ENCODE data around the gene NUDT3.
"Not testable (repeated sequence)": the region's sequence is repeated elsewhere in the genome, so short reads cannot be mapped to it uniquely, and the experiment has no call there.

The NUDT3 gene

DNA sequence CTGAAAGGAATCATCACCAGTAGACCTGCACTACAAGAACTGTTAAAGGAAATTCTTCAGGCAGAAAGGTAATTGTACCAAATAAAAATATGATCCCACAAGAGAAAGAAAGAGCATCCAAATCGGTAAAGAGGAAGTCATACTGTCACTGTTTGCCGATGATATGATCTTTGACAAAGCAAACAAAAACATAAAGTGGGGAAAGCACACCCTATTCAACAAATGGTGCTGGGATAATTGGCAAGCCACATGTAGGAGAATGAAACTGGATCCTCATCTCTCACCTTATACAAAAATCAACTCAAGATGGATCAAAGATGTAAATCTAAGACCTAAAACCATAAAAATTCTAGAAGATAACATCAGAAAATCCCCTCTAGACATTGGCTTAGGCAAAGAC is 140.1 kb downstream of the NUDT3 start:
- DNase-seq (ENCODE audit: low spot score) = not testable (repeated sequence)

DNA sequence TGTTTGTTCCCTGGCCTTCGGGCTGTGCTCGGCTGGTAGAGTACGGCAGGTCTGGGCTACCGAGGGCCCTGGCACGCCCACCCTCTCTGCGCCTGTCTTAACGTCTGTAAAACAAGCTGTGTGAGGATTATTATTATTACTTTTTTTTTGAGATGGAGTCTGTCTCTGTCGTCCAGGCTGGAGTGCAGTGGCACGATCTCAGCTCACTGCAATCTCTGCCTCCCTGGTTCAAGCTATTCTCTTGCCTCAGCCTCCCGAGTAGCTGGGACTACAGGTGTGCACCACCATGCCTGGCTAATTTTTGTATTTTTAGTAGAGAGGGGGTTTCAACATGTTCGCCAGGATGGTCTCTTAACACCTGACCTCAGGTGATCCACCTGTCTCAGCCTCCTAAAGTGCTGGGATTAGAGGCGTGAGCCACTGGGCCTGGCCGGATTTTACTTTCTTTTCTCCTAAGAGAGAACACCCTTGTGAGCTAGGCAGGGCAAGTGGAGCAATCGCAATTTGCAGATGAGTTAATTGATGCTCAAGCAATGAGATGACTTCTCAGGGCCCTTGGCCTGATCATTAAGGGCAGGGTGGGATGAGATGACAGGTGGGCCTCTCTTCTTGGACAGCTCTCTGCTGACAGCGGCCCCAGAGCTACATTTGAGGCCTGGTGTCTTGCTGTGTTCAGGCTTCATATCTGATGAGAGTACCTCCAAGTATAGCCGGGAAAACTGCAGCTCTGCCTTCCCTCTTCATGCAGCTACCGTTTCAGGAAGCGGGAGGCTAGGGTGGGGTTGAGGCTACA is 142.8 kb downstream of the NUDT3 start:
- DNase-seq (ENCODE audit: low spot score) = no peak

DNA sequence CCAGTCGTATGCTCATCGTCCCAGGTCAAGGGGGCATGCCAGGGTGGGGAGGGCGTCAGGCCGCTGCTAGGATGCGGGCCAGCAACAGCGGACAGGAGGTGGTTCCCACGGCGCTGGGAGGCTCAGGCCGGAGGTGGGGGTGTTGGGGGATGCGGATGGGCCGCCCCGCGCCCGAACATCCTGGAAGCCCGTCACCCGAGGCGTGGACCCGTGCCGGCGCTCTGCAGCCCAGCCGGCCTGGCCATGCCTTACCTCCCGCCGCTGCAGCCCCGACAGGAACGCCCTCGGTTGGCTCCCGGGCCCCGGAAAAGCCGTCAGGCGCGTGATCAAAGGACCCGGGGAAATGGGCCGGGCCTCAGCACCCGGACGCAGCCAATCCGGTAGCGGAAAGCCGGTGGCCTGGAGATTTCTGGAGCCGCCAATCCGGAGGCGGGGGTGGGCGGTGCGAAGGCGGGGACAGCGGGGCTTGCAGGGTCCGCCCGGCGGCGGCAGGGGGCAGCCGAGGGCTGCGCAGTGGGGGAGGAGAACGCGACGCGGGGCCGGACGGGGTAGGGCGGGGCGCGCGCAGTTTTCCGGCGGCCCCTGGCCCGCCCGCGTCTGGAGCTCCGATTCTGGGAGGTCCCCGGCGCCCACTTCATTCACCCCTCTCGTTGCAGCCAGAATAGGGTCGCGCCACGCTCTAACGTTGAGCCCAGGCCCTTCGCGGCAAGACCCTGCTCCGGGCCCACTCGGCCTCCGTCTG is 143.6 kb downstream of the NUDT3 start, which contains the start of gene SMIM29:
SMIM29 (minus strand) TSS at position 280 of the 742 bp plus-strand sequence. CDS start 1,215 bp downstream, outside the sequence.
- DNase-seq (ENCODE audit: low spot score) = peak; percentile 97

DNA sequence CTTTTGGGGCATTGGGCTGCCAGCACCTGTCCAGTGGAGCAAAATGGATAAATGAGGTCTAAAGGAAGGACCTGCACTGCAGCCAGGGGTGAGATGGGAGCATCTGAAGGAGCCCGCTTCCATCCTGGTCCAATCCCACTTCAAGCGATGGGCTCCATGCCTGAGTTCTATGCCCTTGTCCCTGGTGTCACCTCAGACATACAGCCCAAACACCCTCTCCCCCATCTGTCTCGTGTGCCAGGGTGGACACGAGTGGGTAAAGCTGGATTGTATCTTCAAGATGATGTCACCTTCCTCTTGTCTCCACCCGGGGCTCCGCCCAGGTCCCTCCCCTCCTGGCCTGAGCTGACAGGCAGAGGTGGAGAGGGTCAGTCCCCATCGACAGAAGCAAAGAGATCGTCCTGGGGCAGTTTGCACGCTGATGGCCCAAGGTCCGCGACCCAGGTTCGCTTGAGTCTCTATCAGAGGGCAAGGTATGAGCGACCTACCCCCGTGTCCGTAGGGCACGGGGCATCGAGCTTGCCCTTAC is 144.2 kb downstream of the NUDT3 start:
- DNase-seq (ENCODE audit: low spot score) = peak; percentile 52

DNA sequence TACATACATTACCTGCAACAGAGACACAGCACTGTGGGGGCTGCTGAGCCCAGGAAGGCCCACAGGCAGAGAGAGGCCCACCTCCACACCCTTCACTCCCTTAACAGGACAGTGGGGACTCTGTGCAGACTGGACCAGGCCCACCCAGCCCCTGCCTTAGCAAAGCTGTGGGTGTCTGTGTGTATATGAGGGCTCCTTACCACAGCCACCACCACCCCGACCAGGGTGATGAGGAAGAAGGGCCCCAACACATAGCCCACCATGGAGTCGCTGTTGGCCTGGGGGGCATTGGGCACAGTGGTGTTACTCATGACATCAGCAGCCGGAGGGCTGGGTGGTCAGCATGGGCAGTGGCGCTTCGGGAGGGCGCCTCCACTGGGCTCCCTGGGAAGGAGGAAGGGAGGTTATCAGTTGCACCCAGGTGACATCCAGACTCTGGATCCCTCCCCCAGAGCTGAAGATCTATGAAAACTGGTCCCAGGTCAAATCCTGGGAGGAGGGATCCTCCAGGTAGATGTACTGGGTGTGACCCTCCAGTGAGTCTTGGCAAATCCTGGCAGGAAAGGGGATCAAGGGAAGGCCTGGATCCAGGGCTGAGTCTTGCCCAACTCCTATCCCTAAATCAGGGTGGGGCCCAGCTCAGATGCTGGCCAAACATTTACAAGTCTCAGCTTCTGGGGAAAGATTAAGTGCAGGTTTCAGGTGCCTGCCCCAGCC is 144.8 kb downstream of the NUDT3 start:
- no peak for DNase-seq (ENCODE audit: low spot score)

DNA sequence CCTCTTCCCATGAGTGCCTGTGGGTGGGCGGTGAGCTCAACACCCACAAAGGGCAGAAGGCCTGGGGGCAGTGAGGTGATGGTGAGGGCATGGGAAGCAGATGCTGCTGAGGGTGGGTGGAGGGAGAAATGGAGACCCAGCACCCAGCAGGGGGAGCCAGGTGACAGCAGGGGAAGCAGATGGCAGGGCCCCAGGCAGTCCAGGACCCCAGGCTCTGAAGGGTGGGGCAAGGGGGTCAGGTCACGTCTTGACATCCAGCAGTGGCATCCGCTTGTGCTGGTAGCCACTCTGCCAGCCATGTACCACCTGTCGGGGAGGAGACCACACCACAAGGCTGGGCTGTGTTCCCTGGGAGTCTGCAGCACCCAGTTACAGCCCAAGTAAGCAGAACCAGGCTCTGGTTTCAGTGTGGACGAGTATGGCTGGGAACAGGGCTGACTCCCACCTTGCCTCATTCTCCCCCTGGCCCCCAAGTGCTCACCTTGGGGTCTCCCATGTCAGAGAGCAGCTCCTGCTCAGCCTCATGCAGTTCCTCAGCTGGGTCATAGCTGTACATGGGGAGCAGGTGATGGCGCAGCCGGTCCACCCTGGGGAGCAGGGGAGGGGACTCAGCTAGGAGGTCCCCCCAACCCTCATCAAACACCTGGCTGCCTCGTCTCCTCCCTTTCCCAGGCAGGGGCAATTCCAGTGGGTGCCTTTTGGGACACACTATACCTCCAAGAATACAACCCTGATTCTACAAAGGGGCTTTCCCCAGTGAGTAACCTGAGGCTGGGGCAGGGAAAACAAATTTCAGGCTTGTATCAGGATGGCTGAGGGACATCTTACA is 145.7 kb downstream of the NUDT3 start:
- no peak for DNase-seq (ENCODE audit: low spot score)

DNA sequence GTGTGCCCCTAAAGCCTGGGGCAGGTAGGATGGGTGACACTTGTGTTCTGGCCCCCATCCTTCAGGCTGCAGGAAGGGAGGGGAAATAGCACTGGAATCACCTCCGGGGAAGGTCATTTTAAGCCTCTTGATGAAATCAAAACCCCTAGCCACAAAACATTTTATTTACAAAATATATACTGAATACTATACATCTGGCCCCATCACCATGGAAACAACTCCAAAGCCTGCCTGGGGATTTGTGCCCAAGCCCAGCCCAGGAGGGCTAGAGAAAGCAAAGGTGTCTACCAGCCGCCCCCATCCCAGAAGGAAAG is 146.3 kb downstream of the NUDT3 start:
- no peak for DNase-seq (ENCODE audit: low spot score)

DNA sequence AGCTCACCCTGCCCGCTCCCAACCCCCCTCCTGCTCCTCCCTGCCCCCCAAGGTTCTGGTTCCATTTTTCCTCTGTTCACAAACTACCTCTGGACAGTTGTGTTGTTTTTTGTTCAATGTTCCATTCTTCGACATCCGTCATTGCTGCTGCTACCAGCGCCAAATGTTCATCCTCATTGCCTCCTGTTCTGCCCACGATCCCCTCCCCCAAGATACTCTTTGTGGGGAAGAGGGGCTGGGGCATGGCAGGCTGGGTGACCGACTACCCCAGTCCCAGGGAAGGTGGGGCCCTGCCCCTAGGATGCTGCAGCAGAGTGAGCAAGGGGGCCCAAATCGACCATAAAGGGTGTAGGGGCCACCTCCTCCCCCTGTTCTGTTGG is 146.7 kb downstream of the NUDT3 start:
- not testable (repeated sequence) for DNase-seq (ENCODE audit: low spot score)

DNA sequence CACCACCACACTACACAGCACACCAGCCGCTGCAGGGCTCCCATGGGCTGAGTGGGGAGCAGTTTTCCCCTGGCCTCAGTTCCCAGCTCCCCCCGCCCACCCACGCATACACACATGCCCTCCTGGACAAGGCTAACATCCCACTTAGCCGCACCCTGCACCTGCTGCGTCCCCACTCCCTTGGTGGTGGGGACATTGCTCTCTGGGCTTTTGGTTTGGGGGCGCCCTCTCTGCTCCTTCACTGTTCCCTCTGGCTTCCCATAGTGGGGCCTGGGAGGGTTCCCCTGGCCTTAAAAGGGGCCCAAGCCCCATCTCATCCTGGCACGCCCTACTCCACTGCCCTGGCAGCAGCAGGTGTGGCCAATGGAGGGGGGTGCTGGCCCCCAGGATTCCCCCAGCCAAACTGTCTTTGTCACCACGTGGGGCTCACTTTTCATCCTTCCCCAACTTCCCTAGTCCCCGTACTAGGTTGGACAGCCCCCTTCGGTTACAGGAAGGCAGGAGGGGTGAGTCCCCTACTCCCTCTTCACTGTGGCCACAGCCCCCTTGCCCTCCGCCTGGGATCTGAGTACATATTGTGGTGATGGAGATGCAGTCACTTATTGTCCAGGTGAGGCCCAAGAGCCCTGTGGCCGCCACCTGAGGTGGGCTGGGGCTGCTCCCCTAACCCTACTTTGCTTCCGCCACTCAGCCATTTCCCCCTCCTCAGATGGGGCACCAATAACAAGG is 147.3 kb downstream of the NUDT3 start:
- not testable (repeated sequence) for DNase-seq (ENCODE audit: low spot score)

DNA sequence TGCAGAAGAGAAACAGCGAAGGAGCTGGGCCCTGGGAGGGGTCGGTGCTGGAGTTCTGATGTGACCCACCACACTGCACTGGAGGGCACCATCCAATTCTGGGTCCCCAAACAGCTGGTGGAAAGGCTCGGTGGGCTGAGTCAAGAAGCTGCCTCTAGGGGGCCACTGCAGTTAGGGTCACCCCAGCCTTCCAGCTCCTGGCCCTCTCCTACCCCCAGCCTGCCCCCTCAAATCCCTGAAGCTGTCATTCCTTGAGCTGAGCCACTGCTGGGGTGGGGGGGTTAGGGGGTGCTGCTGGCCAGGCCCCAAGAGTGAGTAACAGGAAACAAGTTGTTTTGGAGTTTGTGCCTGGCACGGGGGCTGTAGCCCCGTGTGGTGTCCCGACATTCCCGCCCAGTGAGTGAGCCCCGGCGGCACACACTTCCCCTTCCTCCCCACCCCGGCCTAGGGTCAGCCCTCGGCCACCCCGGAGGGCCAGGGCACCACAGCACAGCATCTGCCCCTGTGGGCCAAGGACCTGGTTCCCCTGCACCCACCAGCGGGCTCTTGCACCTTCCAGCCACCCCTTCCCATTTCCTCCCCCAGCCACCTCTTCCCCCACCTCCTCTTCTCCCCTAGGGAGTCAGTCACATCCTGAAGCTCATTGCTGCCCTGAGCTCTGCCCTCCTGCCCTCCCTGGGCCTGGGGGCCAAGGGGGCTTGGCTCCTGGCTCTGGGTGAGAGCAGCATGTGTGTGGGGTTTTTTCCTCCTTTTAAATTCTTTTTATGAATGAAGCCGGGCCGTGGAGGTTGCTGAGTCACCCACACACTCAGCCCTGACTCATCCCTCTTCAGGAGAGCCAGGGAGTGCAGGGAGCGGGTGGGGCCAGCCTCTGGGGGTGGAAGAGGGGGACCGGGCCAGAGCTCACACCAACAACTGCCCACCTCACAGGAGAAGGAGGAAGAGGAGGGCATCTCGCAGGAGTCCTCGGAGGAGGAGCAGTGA is 148.3 kb downstream of the NUDT3 start:
- peak; percentile 94 for DNase-seq (ENCODE audit: low spot score)

DNA sequence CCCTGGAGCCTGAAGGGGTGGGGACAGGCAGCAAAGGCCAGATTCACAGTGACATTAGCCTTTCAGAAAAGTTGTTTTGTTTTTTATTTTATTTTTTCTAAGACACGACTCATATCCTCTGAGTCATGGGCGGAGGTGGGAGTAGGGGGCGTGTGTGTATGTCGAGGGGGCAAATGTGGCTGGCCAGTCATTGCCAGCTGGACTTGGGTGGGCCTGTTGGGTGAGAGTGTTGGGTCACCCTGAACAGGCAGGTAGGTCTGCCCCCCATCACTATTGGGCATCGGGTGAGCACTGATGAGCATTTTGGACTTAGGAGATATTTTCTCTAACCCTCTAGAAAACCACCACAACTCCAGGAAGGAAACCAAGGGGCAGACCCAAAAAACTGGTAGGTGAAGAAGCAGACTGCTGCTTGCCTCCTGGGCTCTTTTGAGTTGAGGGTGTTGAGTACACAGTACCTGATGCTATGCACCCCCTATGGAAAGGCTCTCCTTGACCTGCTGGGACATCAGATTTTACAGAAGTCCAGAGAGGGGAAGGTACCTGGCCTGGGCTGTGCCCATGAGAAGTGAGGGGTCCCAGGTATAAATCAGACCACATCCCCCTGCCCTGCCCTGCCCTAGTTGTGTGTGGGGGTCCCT is 149.2 kb downstream of the NUDT3 start:
- DNase-seq (ENCODE audit: low spot score) = no peak

DNA sequence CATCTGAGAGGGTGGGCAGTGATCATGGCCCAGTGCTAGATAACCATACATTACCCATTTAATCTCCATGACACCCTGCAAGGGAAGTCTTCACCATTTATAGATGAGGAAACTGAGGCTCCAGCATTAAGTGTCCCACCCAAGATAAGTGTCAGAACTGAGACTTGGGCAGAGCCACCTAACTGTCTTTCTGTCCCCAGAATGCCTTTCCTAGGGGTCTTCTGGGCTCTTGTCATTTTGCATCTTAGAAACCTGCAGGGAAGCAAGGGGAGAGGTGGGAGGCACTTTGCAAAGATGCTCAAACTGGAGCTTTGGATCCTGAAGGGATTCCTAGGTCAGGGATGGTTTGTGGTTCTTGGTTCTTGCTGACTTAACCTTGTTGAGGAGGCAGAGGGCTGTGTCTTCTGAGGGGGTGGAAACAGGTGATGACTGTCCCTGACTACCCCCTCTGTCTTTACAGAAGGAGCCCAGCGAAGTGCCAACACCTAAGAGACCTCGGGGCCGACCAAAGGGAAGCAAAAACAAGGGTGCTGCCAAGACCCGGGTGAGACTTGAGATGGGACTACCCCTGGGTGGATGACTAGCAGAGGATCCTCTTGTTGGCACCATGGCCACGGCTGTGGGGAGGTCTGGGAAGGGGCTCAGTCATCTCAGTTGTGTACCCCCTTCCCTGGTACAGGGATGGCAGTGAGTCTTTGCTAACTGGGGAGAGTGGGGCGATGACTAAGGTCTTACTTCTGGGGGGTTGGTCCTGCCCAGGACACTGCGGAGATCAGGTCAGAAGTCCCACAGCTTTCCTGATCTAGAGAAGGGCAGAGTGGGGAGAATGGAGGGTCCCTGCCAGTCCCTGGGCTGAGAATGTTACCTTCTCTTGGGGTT is 150.0 kb downstream of the NUDT3 start:
- no peak for DNase-seq (ENCODE audit: low spot score)

DNA sequence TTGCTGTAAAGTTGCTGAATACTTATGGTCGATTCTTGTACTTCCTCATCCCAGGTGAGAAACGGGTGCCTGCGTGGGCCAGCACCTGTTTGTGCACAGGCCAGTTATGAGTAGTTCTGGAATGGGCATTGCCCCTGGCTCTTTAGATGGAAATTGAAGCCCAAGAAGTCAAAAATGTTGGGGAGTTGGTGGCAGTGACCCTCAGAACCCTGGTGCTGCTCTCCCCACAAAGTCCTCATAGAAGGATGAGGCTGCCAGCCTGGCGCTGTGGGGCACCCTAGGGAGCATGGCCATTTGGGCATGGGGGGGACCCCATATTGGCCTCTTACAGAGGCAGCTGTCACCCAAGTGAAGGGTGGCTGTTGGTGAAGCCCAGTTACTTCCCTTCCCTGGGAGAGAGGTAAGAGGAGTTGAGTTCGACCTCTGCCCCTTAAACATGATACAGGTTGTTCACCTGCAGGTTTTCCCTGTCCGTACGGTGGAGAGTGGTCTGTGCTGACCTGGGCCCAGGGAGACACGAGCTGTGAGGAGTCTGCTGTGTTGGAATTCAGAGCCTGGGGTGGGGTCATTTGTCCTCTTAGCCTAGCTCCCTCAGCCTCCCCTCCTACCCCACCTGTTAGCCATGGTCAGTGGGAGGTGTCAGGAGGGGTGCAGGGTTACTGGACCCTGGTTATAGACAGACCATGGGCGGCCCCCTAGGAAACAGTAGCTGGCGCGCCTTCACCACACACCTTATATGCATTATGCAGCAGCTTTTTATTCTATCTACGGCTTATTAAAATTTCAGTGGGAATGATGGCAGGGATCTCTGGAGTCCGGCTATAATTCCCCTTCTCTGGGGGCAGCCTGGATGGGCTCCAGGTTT is 150.9 kb downstream of the NUDT3 start:
- DNase-seq (ENCODE audit: low spot score) = no peak

DNA sequence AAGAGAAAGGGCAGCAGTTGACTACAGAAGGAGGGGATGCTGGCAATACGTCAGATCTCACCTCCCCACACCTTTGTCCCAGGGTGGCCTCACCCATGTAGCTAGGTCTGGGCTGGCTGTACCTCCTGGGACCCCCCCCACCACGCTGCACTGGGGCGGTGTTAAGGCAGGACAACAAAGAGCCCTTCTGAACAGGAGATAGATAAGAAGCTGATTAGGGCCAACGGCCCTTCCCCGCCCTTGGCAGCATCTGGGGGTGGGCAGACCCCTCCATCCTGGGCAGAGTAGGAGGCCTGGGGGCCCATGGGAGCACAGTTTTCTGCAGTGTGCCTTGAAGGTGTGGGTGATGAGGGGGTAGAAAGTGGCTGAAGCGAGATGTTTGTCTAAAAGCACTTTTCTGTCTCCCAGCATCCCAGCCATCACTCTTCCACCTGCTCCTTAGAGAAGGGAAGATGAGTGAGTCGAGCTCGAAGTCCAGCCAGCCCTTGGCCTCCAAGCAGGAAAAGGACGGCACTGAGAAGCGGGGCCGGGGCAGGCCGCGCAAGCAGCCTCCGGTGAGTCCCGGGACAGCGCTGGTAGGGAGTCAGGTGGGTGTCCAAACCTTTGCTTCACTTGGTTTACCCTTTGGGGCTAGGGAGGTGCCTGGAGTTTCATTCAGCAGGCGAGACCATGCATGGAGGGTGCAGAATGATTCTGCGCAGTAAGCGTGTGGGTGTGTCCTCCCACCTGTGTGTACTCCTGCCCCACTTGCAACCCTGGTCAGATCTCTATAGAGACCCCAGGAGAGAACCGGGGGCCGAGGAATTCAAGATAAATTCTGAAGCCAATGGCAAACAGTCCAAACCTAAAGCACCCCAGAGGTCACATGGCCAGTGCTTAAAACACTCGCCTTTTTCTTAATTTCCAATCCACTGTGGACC is 151.9 kb downstream of the NUDT3 start:
- no peak for DNase-seq (ENCODE audit: low spot score)

DNA sequence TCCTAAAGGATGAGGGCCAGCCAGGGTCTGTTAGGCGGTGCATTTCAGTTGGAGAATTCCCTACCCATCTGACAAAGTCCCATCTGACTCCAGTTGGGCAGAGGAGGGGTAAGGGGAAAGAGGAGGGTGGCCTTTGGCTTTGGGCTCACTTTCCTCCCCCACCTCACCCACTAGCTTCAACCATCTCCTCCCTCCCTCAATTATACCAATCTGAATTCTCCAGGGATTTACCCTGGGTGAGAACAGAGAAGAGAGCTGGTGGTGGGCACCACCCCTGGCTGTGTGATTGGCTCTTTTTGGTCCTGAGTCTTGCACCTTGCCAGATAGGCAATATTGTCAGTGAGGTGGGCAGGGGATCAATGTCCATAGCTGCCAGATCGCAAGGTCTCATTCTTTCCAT is 152.6 kb downstream of the NUDT3 start:
- no peak for DNase-seq (ENCODE audit: low spot score)

DNA sequence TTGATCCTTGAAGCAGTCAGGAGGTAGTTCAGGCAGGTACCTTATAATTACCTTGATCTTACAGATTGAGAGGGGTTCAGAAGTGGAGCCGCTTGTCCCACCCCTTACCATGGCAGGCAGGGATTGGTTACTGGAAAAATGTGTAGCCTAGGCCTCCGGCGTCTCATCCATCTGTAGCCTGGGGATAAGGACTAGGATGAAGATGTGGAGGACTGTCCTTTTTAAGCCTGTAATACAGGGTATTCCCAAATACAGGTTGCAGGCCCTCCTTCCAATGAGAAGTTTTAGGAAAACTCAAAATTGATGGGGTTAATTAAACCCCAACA is 153.0 kb downstream of the NUDT3 start:
- DNase-seq (ENCODE audit: low spot score) = no peak

All from AG08395 (cell line).